GM18870 (cell line): Measurements from ENCODE around the gene CANT1.

Experiments used
- ATAC-seq: cut with Tn5 transposase; IDR thresholded peaks from one replicate; pipeline ENCODE4 v1.9.1; 2021; ENCODE audit warnings: moderate library complexity; ENCODE audit not compliant: unreplicated experiment

The CANT1 gene

DNA sequence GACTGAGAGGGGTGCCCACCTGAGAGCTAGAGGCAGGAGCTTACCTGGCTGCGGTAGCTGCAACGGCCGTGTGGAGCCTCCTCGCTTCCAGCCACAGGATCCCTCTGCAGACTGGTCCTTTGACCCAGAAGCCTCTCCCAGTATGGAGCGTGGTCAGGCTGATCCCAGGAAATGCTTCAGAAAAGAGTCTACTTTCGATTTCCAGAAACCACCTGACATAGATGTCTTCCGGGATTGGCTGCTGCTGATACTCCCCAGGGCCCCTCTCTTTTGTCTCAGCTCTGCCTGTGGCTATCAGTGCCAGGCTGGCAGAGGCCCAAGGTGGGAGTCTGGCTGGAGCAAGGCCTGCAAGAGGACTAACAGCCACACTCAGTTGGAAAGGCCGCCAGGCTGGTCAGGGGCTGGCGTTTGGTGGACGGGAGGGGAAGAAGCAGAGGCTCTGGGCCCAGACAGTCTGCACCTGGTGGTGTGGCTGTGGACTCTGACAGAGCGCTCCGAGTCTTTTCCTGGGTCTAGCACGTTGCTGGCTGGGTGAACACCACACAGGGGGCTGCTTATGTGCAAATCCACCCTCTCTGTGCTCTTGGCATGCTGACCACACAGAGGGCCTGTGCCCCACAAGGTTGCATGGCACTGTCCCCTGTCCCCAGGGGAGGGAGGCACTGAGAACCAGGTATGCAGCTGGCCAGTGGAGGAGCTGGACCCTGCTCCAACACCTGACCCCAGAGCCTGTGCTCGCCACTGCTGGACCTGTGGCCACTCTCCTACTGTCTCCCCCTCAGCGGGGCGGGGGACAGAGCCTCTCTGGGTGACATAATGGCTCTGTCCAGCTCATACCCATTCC, 29.6 kb downstream of the CANT1 start, which contains the start of gene LGALS3BP:
Gene LGALS3BP (minus strand): TSS at position 144 of the 844 bp plus-strand sequence. CDS start 2,732 bp downstream, outside the sequence.
- no peak for ATAC-seq

DNA sequence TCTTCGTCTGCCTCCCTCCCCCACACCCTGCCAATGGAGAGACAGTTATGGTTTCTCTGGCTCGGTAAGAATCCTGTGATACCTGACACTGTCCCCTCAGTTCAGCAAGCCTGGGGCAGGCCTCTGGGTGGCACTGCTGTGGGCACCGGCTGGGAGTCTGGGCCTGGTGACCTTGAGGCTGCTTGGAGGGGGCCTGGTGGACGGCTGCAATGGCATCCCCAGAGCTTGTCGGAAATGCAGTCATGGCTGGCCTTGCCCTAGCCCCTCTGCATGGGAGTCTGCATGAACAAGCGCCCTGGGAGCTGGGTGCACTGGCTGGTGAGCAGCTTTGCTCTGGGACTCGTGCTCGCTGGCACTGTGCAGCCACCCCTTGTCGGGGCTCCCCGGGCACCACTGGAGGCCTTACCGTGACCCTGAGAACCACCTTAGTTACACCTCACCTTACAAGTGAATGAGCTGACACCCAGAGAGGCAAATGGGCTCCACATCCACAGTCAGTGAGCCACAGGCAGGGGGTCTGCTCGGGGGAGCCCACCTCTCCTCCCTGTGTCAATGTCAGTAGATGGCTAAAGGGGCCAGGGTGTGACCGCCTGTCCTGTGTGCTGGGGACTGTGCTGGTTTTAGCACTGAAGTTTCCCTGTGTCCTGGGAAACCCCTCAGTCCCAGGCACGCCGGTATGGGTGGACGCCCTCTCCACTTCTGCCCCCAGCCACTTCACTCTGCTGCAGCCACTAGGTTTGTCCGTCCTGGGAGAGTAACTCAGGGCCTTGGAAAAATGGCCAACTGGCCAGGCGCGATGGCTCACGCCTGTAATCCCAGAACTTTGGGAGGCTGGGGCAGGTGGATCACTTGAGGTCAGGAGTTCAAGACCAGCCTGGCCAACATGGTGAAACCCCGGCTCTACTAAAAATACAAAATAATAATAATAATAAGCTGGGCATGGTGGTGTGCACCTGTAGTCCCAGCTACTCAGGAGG, 31.3 kb downstream of the CANT1 start:
- no peak for ATAC-seq

DNA sequence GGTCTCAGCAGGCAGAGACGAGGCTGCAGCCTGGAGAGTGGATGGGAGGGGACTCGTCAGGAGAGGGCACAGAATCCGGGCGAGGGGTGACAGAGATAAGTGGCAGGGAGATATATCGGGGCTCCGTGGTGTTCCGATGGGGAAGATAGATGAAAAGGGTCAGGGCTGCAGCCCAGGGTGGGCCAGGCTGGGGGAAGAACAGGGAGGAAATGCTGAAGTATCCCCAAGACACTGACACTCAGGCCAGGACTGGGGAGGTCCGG, 32.0 kb downstream of the CANT1 start:
- no peak for ATAC-seq

DNA sequence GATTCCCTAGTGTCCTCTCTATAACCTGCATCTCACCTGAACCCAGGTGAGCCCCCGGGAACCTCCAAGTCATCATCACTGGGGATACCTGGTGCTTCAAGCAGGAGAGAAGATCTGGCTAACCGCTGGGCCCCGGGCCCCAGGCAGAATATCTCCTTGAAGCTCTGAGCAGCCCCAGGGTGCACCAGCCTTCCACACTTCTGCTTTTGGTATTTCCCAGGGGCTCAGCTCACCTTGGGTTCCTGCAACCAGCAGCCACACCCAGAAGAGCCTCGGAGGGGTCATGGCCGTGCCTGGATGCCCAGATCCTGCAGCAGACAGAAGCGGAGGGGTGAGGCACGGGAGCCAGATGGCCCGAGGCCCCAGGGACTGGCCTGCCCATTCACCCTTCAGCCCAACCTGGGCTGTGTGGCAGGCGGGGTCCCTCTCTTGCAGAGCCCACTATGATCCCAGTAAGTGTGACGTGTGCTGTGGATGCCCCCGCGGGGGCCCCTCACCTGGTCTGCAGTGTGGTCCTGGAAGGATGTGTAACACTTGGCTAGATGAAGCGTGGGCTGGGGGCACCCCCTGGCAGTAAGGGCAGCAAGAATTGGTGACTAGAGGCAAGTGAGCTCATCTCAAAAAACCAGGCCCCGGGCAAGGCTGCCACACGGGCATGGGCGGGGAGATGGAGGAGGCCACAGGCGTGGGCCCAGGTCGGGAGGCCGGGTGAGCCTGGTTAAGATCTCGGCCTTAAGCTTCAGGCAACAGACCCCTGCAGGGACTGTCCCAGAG, 32.5 kb downstream of the CANT1 start:
- no peak for ATAC-seq

DNA sequence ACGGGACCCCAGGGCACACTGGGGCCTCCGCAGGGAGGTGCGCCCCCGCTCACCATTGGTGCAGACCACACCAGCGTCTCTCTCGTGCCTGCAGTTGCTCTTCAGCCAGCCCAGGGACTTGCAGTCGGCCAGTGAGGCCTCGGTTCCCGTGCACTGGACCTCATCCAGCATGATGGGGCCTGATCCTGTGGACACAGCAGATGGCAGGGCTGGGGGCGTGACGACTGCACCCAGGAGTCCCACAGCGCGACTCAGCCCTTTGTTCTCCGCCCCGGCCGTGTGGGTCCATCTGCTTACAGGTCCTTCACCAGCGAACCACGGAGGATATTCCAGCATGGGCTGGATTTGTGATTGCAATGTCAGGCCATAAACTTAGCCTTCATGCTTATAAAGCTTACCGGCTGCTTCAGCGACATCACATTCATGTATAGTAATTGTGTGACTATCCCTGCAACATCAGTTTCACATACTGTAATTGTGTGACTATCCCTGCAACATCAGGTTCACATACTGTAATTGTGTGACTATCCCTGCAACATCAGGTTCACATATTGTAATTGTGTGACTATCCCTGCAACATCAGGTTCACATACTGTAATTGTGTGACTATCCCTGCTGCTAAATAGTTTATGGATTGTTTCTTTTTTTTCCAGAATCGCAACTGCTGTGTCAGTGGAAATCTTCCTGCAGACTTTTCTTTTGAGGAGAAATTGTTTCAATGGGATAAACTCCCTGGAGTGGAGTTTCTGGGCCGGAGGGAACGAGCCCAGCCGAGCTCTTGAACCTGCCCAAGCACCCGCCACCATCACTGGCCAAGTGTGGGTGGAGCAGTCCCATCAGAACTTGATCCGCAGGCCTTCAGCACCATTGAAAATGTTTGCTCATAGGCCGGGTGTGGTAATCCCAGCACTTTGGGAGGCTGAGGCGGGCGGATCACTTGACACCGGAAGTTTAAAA, 34.7 kb downstream of the CANT1 start:
- ATAC-seq = no peak

DNA sequence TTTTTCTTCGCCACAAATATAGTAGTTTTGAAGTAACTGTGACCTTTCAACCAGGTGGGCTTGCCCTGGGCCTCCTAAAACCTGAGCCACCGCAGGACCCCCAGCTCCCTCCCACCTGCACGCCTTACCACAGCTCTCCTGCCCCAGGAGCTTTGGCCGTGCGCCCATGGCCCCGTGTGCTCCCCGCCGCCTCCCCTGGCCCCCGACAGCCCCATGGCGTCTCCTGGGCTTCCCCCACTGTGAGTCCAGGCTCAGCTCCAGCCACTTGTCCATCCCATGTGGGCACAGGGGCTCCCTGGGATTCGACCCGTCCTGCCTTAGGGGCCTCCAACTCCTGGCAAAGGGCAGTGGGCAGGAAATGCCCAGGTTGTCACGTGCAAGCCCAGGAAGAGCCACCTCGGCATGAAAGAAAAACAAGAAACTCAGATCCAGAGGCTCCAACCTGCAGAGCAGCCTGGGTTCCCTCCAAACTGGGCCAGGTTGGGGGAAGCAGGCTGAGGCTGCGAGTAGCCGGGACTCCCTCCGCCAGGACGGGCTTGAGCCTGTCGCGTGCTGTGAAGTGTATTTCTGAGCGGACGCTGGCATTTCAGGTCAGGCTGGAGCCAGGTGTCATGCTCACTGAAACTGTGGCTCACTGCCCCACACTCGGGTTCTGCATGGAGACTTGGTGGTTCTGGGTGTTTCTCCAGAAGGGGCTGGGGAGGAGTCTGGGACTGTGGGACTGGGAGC, 35.6 kb downstream of the CANT1 start:
- ATAC-seq = no peak

DNA sequence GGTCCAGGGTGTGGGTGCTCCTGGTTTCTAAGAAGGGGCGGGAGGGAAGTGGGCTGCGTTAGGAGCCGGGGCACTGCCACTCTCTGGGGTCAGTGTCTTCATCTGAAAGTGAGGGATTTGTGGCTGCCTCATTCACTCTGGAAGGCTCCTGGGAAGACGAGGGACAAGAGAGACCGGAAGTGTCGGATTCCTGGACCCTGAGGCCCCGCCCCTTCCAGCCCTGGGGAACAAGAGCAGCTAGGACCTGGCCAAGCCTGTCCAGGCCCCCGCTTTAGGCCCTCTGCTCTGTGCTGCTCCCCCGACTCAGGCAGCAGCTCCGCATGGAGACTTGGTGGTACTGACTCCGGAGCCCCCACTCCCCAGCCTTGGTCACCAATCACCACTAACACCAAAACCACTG, 36.4 kb downstream of the CANT1 start:
- ATAC-seq = no peak

DNA sequence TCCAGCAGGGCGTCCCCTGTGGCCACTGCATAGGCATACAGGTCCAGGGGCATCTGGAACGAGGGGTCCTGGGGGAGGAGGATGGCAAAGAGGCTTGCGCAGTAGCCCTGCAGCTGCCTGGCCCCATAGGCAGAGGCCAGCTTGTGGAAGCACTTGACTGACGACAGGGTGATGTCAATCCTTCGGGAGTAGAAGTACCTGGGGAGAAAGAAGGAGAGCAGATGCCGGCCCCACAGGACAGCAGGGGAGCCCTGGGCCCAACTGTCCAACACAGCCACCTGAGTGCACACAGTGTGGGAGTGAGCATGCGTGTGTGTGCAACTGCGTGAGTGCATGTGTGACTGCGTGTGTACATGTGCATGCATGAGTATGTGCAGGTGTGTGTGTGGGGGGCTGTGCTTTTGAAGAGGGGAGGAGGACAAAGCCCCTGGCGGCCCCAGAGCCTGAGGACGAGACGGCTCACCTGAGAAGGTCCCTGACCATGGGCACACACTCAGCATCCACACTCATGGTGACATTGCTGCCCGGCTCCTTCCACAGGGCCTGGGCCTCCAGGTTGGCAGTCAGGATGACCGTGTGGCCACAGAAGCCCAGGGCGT, 37.0 kb downstream of the CANT1 start:
- ATAC-seq = no peak

DNA sequence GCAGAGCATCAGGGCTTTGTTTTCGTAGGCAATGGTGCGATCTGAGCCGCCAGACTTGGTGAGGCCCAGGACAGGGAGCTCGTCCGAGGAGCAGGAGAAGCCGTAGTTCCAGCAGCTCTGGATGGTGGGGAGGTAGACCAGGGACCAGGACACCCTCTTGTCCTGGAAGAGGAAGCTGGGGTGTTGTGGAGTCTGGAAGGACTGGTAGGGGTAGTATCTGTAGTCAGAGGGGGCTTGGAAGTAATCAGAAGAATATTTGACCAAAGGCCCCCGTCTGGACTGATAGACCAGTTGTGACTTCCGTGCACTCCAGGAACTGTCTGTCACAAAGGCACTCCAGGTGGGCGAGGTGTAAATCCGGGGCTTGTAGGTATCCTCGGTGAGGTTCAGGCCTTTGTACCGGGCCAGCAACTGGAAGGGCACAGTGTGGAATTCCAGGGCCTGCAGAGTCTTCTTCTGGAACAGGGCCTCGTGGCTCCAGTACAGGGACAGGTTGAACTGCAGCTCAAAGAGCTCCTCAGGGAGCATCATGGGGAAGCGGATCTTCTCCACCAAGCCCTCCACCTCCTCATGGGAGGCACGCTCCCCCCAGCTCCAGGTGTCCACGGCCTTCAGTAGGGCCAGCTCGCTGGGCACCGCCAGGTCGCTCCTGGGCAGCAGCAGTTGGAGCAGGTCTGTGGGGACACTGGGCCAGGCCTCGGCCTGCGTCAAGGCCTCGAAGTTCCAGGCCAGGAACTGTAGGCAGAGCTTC, 37.6 kb downstream of the CANT1 start:
- no peak for ATAC-seq

DNA sequence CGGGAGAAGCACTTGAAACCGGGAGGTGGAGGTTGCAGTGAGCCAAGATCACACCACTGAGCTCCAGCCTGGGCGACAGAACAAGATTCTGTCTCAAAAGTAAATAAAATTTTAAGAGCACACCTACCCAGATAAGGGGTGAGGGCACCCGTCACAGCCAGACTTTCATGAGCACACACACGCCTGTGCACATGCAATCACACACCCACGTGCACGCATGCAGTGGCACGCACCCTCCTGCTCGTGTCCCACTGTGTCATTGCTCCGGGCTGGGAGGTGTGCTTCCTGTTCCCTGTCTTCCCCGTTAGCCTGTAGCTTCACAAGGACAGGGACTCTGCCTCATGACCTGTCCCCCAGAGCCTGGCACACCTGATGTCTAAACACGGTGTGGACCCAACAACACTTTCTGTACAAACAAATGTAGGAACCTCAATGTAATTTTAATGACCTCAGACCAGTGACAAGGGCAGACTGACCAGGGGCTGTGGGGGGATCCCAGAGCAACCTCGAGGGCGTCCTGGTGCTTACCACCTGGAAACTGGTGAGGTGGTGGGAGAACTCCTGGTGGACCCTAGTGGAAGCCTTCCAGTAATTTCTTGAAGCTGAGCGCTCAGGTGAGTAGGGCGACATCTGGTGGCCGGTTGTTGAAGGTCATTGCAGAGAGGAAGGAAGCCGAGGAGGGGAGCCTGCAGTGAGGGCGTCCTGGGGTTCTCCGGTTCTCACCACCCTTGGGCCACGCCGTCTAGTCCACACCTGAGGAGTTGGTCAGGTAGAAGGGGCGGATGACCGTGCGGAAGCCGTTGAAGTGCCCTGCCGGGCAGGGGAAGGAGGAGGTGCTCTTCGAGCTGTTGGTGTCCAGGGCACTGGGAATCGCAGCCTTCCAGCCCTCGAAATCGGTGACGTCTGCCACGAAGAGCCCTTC, 38.5 kb downstream of the CANT1 start:
- ATAC-seq = no peak

DNA sequence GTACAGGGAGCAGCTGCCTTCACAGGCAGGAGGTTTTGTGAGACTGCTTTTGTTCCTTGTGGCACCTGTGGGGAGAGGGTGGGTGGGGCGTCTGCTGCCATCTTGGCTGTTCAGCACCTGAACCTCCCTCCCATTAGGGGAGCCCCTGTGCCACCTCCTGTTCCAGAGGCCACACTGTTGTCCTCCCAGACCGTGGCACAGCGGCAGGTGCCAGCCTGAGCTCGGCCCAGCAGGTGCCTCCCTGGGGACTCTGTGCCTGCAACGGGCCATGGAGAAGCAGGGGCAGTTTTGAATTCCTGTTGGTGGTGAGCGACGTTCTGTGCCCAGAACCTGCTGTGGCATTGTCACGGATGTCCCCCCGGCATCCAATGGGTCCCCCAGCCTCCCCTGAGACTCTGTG, 39.7 kb downstream of the CANT1 start:
- ATAC-seq = no peak

DNA sequence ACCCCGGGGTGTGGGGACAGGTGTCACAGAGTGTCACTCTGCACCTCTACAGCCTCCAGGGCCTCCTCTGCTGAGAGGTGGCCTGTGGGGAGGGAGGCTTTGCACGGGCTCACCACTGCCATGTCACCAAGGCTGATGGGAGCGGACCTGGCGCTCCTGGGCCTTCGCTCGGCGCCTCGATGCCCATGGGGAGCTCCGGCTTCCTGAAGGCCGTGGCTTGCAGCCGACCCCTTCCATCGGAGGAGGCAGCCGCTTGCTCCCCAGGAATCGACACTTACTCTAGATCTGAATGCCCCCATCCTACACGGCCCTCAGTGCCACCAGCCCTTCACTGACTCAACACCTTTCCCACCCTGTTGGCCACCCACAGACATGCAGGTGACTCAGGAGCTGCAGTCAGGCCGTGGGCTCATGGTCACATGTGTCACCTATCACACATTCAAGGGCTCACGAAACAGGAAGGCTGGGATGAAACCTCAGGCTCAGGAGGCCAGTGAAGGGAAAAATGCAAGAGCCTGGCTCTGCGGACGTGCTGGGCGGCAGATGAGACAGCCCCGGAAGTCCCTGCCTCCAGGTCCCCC, 41.7 kb downstream of the CANT1 start:
- no peak for ATAC-seq

DNA sequence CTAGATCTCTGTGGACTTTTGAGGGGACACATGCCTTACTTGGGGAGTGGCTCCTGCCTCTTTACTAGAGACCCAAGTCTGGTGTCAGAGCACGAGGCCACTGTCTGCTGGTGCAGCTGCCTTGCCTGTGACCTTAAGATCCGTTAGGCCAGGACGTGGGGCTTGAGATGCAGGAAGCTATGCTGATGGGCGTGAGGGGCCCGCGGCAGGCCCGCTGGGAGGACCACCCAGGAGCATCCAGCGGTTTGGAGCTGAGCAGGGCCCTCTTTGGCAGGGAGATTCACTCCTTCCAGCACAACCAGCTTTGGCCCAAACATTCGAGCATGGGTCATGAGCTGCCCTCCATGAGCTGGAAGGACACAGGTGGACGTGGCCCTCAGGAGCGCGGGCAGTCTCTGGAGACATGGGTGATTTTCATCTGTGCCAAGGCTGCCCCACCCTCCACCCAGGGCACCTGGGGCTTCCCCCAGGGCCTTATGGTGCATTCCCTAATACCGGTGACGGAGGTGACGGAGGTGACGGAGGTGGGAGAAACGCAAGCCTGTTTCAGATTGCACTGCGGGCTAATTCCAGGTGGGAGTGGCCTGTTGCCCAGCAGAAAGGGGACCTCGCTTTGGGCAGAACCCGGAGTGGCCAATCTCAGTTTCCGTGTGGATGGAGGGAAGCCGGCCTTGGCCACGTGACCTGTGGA, 42.5 kb downstream of the CANT1 start:
- no peak for ATAC-seq

DNA sequence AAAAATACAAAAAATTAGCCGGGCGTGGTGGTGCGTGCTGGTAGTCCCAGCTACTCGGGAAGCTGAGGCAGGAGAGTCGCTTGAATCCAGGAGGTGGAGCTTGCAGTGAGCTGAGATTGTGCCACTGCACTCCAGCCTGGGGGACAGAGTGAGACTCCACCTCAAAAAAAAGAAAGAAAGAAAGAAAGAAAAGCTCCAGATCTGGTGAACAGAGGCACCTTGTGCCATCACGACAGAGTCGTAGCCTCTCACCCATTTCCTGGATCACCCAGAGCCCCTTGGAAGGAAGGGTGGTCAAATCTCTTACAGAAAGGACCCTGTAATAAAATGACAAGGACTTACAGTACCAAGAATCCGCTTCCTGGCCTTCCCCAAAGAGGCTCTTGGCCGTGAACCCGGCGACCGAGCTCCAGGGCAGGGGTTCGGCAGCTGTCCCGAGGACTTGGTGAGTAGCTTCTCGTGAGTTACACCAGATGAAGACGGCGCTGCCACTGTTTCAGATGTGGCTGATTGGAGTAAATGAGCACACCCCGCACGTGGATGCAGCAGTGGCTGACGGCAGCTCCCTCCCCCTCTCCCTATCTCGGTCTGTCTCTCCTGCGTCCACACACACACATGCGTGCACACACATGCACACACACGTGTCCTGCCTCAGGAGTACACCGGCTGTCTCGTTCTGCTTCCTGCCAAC, 43.3 kb downstream of the CANT1 start:
- no peak for ATAC-seq

DNA sequence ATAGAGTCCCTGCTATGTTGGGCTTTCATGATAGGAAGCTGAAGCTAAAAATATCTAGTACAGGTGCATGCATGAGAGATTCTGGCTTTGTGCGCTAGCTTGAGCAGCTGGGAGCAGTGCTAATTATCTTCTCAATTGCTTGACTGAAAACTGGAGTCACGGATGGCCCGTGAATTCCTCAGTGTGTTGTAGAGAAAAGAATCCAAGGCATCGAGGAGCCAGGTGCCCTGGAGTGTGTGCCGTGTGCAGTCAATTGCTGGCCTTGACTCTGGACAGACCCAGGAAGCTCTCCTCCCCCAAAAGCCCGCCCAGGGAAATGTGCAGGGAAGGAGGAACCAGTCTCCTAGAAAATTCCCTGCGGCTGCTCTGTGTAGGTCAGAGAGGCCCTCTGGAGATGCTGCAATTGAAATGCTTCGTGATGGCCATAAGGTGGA, 44.1 kb downstream of the CANT1 start:
- no peak for ATAC-seq

DNA sequence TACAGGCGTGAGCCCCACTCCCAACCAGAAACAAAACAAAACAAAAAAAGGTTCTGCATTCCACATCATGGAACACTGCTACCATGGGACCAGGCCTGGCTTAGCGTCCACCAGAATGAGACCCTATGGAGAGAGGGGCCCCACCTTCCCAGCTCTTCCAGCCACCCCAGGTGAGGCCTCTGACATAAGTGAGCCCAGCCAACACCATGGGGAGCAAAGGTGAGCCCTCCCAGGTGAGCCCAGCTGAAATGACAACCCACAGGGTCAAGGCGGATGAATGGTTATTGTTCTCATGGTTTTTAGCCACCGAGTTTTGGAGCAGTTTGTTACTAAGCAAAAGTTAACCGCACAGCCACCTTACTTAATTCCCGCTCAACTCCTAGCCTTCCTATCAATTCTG, 46.2 kb downstream of the CANT1 start:
- ATAC-seq = no peak
